HCT116 (cell line): Measurements from ENCODE around the gene WNK2. TPM values are rescaled to one million over a fixed set of nuclear protein-coding genes. Genes with fewer than 3 reads are reported as not detected.

ENCODE experiments used
- ATAC-seq: fragments of 200-7000 bp; cut with Tn5 transposase; 2 replicates; pipeline ENCODE4 v1.9.1; 2020; ENCODE audit warnings: mild to moderate bottlenecking, moderate library complexity
- BruUV-seq: library from RNA; stranded (reverse); fragments of 400-500 nt; replicated peaks from 2 replicates; lab custom pipeline; 2021; lab: Mats Ljungman, UMichigan
- CTCF ChIA-PET: fragments of 300-600 bp; sonication (Branson Sonifier 250); formaldehyde crosslinking; loops from one replicate; lab custom pipeline; 2021; ENCODE audit warnings: antibody characterized with exemption; lab: Charles Lee
- POLR2A ChIA-PET: fragments of 300-600, 350-600 bp; sonication (Branson Sonifier 250); formaldehyde crosslinking; loops from one replicate; lab custom pipeline; 2021; ENCODE audit warnings: antibody characterized with exemption; lab: Charles Lee
- RAD21 ChIA-PET, 2 experiments: fragments of 300-600 bp; sonication (Branson Sonifier 250); formaldehyde crosslinking; loops; one replicate each; lab custom pipeline; 2023; ENCODE audit warnings: low total read pairs in 2 of 2; ENCODE audit not compliant: uncharacterized antibody in 2 of 2, unreplicated experiment in 2 of 2, low non-redundant PET in 1 of 2; lab: Charles Lee
- DNase-seq: peaks from one replicate; pipeline ENCODE4 v3.0.0-alpha.2; 2010; ENCODE audit warnings: low read depth, low spot score
- H2AFZ ChIP-seq: fragments of 200-600 bp; shearing (Covaris generic), sonication (generic); 2 replicates; pipeline ENCODE4 v1.6.1; 2017; ENCODE audit warnings: low read depth, mixed run types, mixed read lengths, antibody characterized with exemption, low read length; ENCODE audit not compliant: poor library complexity, severe bottlenecking
- H3K27ac ChIP-seq: 2 replicates; pipeline ENCODE4 v1.5.1; 2012; ENCODE audit warnings: low read depth, low read length
- H3K27me3 ChIP-seq: fragments of 200-600 bp; sonication (generic); 2 replicates; pipeline ENCODE4 v1.6.1; 2016; ENCODE audit warnings: mixed run types, low read length, mixed read lengths; ENCODE audit not compliant: insufficient read depth
- H3K36me3 ChIP-seq, 2 experiments: fragments of 200-500 bp in 1 of 2; fragments of 200-600 bp in 1 of 2; sonication (Bioruptor generic) in 1 of 2; sonication (generic) in 1 of 2; 2 replicates each; pipeline versions ENCODE4 v1.5.1 to v1.6.1; 2014 to 2016; ENCODE audit warnings: low read length in 2 of 2, inconsistent platforms in 1 of 2, mixed read lengths in 1 of 2, mixed run types in 1 of 2; ENCODE audit not compliant: insufficient read depth in 2 of 2, control insufficient read depth in 1 of 2
- H3K4me1 ChIP-seq, 2 experiments: fragments of 200-600 bp in 1 of 2; sonication (generic) in 1 of 2; 2 replicates each; pipeline versions ENCODE4 v1.5.1 to v1.6.1; 2012 to 2017; ENCODE audit warnings: low read length in 2 of 2, inconsistent platforms in 1 of 2, mild to moderate bottlenecking in 1 of 2, mixed read lengths in 1 of 2, mixed run types in 1 of 2, moderate library complexity in 1 of 2; ENCODE audit not compliant: insufficient read depth in 2 of 2, control insufficient read depth in 1 of 2
- H3K4me2 ChIP-seq: fragments of 200-600 bp; sonication (generic); 2 replicates; pipeline ENCODE4 v1.6.1; 2017; ENCODE audit warnings: mixed run types, low read length, mixed read lengths
- H3K4me3 ChIP-seq, 2 experiments: fragments of 200-600 bp in 1 of 2; sonication (generic) in 1 of 2; replicated peaks in 1 of 2; 2 replicates each; pipeline ENCODE4 v1.5.1; 2011 to 2016; ENCODE audit warnings: low read length in 2 of 2, control low read depth in 1 of 2, low read depth in 1 of 2, mild to moderate bottlenecking in 1 of 2, mixed read lengths in 1 of 2, mixed run types in 1 of 2
- H3K79me2 ChIP-seq: fragments of 200-600 bp; sonication (generic); 2 replicates; pipeline ENCODE4 v1.6.1; 2017; ENCODE audit warnings: mild to moderate bottlenecking, mixed run types, low read length, moderate library complexity, mixed read lengths; ENCODE audit not compliant: insufficient read depth
- H3K9ac ChIP-seq: fragments of 200-600 bp; sonication (generic); 2 replicates; pipeline ENCODE4 v1.6.1; 2016; ENCODE audit warnings: low read length, mixed read lengths
- H3K9me2 ChIP-seq: fragments of 200-600 bp; sonication (generic), shearing (Covaris generic); 2 replicates; pipeline ENCODE4 v1.6.1; 2017; ENCODE audit warnings: mixed run types, mild to moderate bottlenecking, moderate library complexity; ENCODE audit not compliant: insufficient read depth
- H3K9me3 ChIP-seq, 2 experiments: fragments of 200-500 bp in 1 of 2; fragments of 200-600 bp in 1 of 2; sonication (Bioruptor generic) in 1 of 2; sonication (generic) in 1 of 2; 2 replicates each; pipeline ENCODE4 v1.6.1; 2014 to 2017; ENCODE audit warnings: low read length in 2 of 2, mixed read lengths in 2 of 2, inconsistent platforms in 1 of 2, low read depth in 1 of 2, mild to moderate bottlenecking in 1 of 2, mixed run types in 1 of 2, moderate library complexity in 1 of 2; ENCODE audit not compliant: control insufficient read depth in 1 of 2, insufficient read depth in 1 of 2
- H4K20me1 ChIP-seq: fragments of 200-600 bp; sonication (generic), shearing (Covaris generic); 2 replicates; pipeline ENCODE4 v1.6.1; 2017; ENCODE audit warnings: mixed run types, mild to moderate bottlenecking, moderate library complexity; ENCODE audit not compliant: insufficient read depth
- CBX3 ChIP-seq: IDR thresholded peaks from 2 replicates; pipeline ENCODE4 v1.6.1; 2012; ENCODE audit warnings: low read depth
- CEBPB ChIP-seq: IDR thresholded peaks from 2 replicates; pipeline ENCODE4 v1.6.1; 2012; ENCODE audit warnings: low read depth
- EGR1 ChIP-seq: IDR thresholded peaks from 2 replicates; pipeline ENCODE4 v1.6.1; 2012; ENCODE audit warnings: low read depth
- ELF1 ChIP-seq: IDR thresholded peaks from 2 replicates; pipeline ENCODE4 v1.6.1; 2012; ENCODE audit warnings: low read depth, borderline replicate concordance
- EZH2 ChIP-seq: fragments of 200-600 bp; sonication (generic); IDR thresholded peaks from 2 replicates; pipeline ENCODE4 v1.6.1; 2017; ENCODE audit warnings: antibody characterized with exemption, mixed run types
- EZH2phosphoT487 ChIP-seq: fragments of 200-600 bp; IDR thresholded peaks from 2 replicates; pipeline ENCODE4 v1.6.1; 2018; ENCODE audit warnings: antibody characterized with exemption, borderline replicate concordance
- FOSL1 ChIP-seq: IDR thresholded peaks from 2 replicates; pipeline ENCODE4 v1.6.1; 2012; ENCODE audit warnings: low read depth
- POLR2A ChIP-seq: IDR thresholded peaks from 2 replicates; pipeline ENCODE4 v1.7.0; 2011; ENCODE audit warnings: borderline replicate concordance; ENCODE audit not compliant: insufficient read depth, insufficient read length; ENCODE audit errors: extremely low read depth
- RAD21 ChIP-seq: IDR thresholded peaks from 2 replicates; pipeline ENCODE4 v1.6.1; 2012; ENCODE audit warnings: low read depth, mild to moderate bottlenecking
- YY1 ChIP-seq: IDR thresholded peaks from 2 replicates; pipeline ENCODE4 v1.6.1; 2011; ENCODE audit warnings: low read length, low read depth, moderate library complexity, mild to moderate bottlenecking; ENCODE audit not compliant: insufficient replicate concordance; ENCODE audit errors: extremely low read depth
- ZFX ChIP-seq: fragments of 450-650 bp; IDR thresholded peaks from 2 replicates; pipeline ENCODE4 v1.6.1; 2017
- ZNF274 ChIP-seq: fragments of 200-500 bp; sonication (Bioruptor generic); IDR thresholded peaks from 2 replicates; pipeline ENCODE4 v1.6.1; 2014; ENCODE audit warnings: mild to moderate bottlenecking, low read depth, low read length, inconsistent platforms
- intact Hi-C: fragments of 100-400 bp; cut with micrococcal nuclease; formaldehyde crosslinking; loops from 2 replicates; pipeline ENCODE4 v1.10.0; 2022
- total RNA-seq: library from RNA; stranded (reverse); gene quantifications from one replicate; pipeline ENCODE4 v1.2.1, GENCODE V29; 2021; ENCODE audit not compliant: unreplicated experiment
- TF ChIP-seq, protein P1 (sequence below): IDR thresholded peaks from 2 replicates; pipeline ENCODE4 v1.6.1; 2012

The WNK2 gene
- total RNA-seq, 1 experiment from 2014 or later, result 24.4 TPM

DNA sequence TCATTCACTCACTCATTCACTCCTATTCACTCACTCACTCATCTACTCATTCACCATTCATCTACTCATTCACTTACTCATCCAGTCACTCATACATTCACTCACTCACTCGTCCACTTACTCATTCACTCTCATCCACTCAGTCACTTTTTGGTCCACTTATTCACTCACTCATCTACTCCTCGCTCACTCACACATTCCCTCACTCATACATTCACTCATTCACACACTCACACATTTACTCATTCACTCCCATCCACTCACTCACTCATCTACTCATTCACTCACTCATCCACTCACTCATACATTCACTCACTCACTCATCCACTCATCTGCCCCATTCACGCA is 27.7 kb downstream of the WNK2 start:
- H3K9me2 ChIP-seq, result no peaks in the 10 kb centered on the region
- H3K36me3 ChIP-seq, result no peaks in the 10 kb centered on the region
- ATAC-seq, result no peak
- TF ChIP-seq YY1, result no peak
- TF ChIP-seq EGR1, result no peak
- TF ChIP-seq EZH2phosphoT487, result no peak
- TF ChIP-seq, protein P1, sequence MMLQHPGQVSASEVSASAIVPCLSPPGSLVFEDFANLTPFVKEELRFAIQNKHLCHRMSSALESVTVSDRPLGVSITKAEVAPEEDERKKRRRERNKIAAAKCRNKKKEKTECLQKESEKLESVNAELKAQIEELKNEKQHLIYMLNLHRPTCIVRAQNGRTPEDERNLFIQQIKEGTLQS, result no peak
- TF ChIP-seq ELF1, result no peak
- no peak for TF ChIP-seq POLR2A
- TF ChIP-seq ZFX, result no peak
- no peak for TF ChIP-seq CEBPB
- no peak for TF ChIP-seq EZH2
- no peak for TF ChIP-seq CBX3
- no peak for TF ChIP-seq RAD21
- TF ChIP-seq, all 23 proteins: peak for 0
- no peaks in the 10 kb centered on the region for H4K20me1 ChIP-seq
- RAD21 ChIA-PET, result no interaction called here
- no peak overlapping the region for H2AFZ ChIP-seq
- no peaks in the 10 kb centered on the region for H3K4me1 ChIP-seq
- POLR2A ChIA-PET, result no interaction called here
- no peak overlapping the region for H3K4me2 ChIP-seq
- H3K79me2 ChIP-seq, result peaks cover 11% of the 10 kb centered on the region
- H3K9me3 ChIP-seq, result no peaks in the 10 kb centered on the region
- CTCF ChIA-PET, result no interaction called here
- H3K27ac ChIP-seq, result no peak overlapping the region
- H3K9ac ChIP-seq, result no peak overlapping the region
- intact Hi-C loops, result no loop called here
- no peaks in the 10 kb centered on the region for H3K27me3 ChIP-seq
- H3K4me3 ChIP-seq, result no peak overlapping the region
- no TSS peak for BruUV-seq
- DNase-seq, result no peak

DNA sequence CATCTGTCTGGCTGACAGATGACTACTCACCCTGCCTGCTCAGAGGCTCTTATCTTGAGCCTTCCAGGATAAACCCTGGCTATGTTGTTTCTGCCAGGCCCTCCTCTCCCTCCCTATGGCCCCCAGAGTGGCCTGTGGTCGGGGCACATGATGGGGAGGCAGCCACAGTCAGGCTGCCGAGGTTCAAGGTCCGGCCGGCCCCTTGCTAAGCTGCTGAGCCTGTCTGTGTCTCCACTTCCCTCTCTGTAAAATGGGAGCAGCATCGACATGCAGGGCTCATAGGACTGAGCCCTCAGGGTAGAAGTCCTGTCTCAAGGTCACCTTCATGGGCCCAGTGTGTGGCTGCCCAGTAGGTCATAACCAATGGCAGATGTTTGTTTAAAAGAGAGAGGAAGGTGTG is 28.5 kb downstream of the WNK2 start:
- TF ChIP-seq CEBPB (no peak), FOSL1 (no peak), ZNF274 (no peak), YY1 (no peak), ZFX (no peak)
- H3K27me3 ChIP-seq, result no peaks in the 10 kb centered on the region
- POLR2A ChIA-PET, result no interaction called here
- H3K4me3 ChIP-seq, result no peak overlapping the region
- ATAC-seq (no peak), DNase-seq (no peak)
- peaks cover 15% of the 10 kb centered on the region for H3K79me2 ChIP-seq
- no peaks in the 10 kb centered on the region for H3K9me3 ChIP-seq
- no peak overlapping the region for H3K27ac ChIP-seq
- RAD21 ChIA-PET, result no interaction called here
- BruUV-seq, result no TSS peak
- CTCF ChIA-PET, result no interaction called here
- no peak overlapping the region for H3K4me2 ChIP-seq
- no peak overlapping the region for H2AFZ ChIP-seq
- H3K9ac ChIP-seq, result no peak overlapping the region
- H3K9me2 ChIP-seq, result no peaks in the 10 kb centered on the region
- H4K20me1 ChIP-seq, result no peaks in the 10 kb centered on the region
- no peaks in the 10 kb centered on the region for H3K36me3 ChIP-seq
- H3K4me1 ChIP-seq, result peaks cover 0 to 2% of the 10 kb centered on the region in 2 experiments; a peak in 1 of 4 replicates
- intact Hi-C loops, result no loop called here
